Lower leg skin (tissue), 3 donors: ENCODE data around the gene ELAC1.

Source experiments
- CTCF ChIP-seq, 3 donors: fragments of 450-650 bp; IDR thresholded peaks; one replicate each; pipeline ENCODE4 v1.5.1; 2016; ENCODE audit warnings: antibody characterized with exemption in 3 of 3, mild to moderate bottlenecking in 3 of 3, moderate library complexity in 2 of 3
- POLR2A ChIP-seq, 2 donors: fragments of 450-650 bp; IDR thresholded peaks; one replicate each; pipeline ENCODE4 v1.6.1; 2016 to 2017; ENCODE audit warnings: antibody characterized with exemption in 2 of 2, mild to moderate bottlenecking in 1 of 2, moderate library complexity in 1 of 2

DNA sequence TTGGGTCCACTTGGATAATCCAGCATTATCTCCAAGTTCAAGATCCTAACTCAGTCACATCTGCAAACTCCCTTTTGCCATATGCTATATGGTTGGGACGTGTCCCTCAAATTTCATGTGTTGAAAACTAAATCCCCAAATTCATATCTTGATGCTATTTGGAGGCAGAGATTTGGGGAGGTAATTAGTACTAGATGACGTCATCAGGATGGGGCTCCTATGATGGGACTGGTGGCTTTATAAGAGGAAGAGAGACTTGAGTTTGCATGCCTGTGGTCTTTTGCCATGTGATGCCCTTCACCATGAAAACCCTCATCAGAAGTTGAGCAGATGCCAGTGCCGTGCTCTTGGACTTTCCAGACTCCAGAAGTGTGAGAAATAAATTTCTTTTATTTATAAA, 45.4 kb downstream of the ELAC1 start:
- no peak for TF ChIP-seq CTCF (IDR thresholded peaks at IDR 0.05)
- TF ChIP-seq POLR2A (IDR thresholded peaks at IDR 0.05): no peak
